ENCODE data around the gene CCDC80. TPM values are rescaled to one million over a fixed set of nuclear protein-coding genes. Genes with fewer than 3 reads are reported as not detected.
A peak's percentile ranks its signal among the peaks of the same experiment; 100 is the strongest.

The CCDC80 gene
- total RNA-seq, 1 donor from 2014 or later, result 3.7 TPM

DNA sequence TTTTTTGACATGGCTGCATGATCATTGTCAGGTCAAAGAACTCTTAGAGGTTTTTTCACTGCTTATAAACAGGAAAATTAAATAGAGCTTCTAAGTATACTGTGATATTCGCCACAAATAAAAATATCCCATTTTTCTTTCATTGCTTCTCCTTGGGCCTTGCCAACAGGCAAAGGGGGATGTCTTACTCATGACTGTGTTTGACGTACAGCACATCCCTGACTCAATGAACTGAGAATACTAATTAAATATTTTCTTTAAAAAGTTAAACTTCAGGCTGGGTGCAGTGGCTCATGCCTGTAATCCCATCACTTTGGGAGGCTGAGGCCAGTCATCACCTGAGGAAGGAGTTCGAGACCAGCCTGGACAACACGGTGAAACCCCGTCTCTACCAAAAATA, 41.4 kb upstream of the CCDC80 start:
- Mint-ChIP-seq H3K27ac (ENCODE audit: unreplicated experiment) (no peak overlapping the region), H3K36me3 (ENCODE audit: low read depth, unreplicated experiment) (no peaks in the 10 kb centered on the region), H3K27me3 (ENCODE audit: unreplicated experiment) (no peaks in the 10 kb centered on the region), H3K4me1 (ENCODE audit: unreplicated experiment) (no peaks in the 10 kb centered on the region), H3K9me3 (ENCODE audit: unreplicated experiment) (no peaks in the 10 kb centered on the region), H3K4me3 (ENCODE audit: unreplicated experiment) (no peak overlapping the region)
- TF ChIP-seq, protein P1, sequence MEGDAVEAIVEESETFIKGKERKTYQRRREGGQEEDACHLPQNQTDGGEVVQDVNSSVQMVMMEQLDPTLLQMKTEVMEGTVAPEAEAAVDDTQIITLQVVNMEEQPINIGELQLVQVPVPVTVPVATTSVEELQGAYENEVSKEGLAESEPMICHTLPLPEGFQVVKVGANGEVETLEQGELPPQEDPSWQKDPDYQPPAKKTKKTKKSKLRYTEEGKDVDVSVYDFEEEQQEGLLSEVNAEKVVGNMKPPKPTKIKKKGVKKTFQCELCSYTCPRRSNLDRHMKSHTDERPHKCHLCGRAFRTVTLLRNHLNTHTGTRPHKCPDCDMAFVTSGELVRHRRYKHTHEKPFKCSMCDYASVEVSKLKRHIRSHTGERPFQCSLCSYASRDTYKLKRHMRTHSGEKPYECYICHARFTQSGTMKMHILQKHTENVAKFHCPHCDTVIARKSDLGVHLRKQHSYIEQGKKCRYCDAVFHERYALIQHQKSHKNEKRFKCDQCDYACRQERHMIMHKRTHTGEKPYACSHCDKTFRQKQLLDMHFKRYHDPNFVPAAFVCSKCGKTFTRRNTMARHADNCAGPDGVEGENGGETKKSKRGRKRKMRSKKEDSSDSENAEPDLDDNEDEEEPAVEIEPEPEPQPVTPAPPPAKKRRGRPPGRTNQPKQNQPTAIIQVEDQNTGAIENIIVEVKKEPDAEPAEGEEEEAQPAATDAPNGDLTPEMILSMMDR (IDR thresholded peaks at IDR 0.05; ENCODE audit: unreplicated experiment), result no peak
- no peak for DNase-seq (ENCODE audit: low spot score)

DNA sequence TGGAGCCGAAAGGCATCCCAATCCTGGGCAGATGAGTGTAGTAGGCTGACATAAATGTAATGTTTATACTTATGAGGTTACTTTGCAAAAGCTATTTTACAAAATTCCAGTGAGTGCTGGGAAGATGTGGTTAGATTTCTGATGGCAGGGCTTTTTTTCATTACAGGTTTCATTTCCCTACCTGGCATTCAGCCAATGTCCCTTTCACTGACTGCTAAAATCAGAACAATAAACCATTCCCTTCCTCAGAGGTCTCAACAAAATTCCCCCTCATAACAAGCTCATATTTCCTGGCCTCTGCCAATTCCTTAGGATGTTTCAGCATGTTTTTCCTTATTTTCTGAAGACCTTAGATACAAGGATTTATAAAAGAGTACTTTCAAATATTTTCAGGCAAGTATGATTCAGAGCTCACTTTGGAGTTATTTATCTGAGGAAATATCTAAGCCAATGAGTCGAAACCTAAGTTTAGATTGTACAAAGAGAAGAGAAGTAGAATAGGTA, 40.9 kb upstream of the CCDC80 start:
- no peak for DNase-seq (ENCODE audit: low spot score)
- H3K4me1 Mint-ChIP-seq (ENCODE audit: unreplicated experiment), result no peaks in the 10 kb centered on the region
- H3K27me3 Mint-ChIP-seq (ENCODE audit: unreplicated experiment), result no peaks in the 10 kb centered on the region
- no peak overlapping the region for H3K27ac Mint-ChIP-seq (ENCODE audit: unreplicated experiment)
- no peaks in the 10 kb centered on the region for H3K36me3 Mint-ChIP-seq (ENCODE audit: low read depth, unreplicated experiment)
- TF ChIP-seq, protein P1 (IDR thresholded peaks at IDR 0.05; ENCODE audit: unreplicated experiment), result no peak
- no peaks in the 10 kb centered on the region for H3K9me3 Mint-ChIP-seq (ENCODE audit: unreplicated experiment)
- H3K4me3 Mint-ChIP-seq (ENCODE audit: unreplicated experiment), result no peak overlapping the region

DNA sequence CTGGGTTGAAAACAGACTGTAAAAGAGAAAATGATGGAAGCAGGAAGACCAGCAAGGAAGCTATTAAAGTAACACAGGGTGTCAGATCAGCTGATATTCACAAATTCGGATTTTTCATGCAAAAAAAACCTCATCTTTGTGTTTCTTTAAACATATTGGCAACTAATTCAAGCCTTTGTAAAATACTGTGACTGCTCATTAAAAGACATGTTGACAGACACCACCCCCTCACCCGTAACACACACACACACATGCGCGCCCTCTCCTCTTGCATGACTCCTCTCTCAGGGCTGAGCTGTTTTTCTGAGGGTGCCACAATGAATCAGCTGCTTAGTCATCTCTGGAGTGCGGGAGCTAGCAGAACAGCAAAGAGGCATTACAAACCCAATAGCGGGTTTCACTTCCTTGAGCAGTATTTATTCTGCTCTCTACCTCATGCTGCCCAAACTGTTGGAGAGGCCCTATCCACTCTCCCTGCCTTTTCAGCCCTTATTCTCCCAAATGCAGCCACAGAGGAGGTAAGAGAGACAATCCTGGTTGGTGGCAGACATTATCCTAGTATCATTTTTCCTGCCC, 35.8 kb upstream of the CCDC80 start:
- DNase-seq (ENCODE audit: low spot score), result no peak
- no peak overlapping the region for H3K4me3 Mint-ChIP-seq (ENCODE audit: unreplicated experiment)
- TF ChIP-seq, protein P1 (IDR thresholded peaks at IDR 0.05; ENCODE audit: unreplicated experiment), result no peak

DNA sequence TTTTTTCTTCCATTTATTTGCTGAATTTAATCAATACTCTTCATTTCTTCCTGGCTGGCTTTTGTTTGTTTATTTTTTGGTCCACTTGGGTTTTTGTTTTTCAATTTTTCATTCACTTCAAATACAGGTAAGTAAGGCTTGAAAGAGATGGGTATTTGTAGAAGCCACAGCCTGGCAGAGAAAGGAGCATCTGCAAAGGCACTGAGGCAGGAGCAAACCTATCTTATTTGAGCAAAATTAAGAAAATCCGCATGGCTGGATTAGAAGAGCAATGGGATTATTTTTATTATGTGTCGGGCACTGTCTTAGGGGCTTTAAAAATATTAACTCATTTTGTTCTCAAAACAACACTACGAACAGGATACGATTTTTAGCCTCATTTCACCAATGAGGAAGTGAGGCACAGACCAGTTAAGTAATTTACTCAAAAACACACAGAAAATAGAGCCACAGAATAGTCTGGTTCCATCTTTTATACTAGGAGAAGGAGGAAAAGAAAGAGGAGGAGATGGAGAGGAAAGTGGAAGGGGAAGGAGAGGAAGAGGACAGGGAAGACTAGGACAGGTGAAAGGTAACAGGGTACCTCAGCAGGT, 35.1 kb upstream of the CCDC80 start:
- DNase-seq (ENCODE audit: low spot score), result no peak
- H3K27ac Mint-ChIP-seq (ENCODE audit: unreplicated experiment), result peak overlapping the region; percentile 44
- no peaks in the 10 kb centered on the region for H3K9me3 Mint-ChIP-seq (ENCODE audit: unreplicated experiment)
- TF ChIP-seq, protein P1 (IDR thresholded peaks at IDR 0.05; ENCODE audit: unreplicated experiment), result no peak
- no peak overlapping the region for H3K4me3 Mint-ChIP-seq (ENCODE audit: unreplicated experiment)
- no peaks in the 10 kb centered on the region for H3K36me3 Mint-ChIP-seq (ENCODE audit: low read depth, unreplicated experiment)
- peaks cover 12% of the 10 kb centered on the region for H3K4me1 Mint-ChIP-seq (ENCODE audit: unreplicated experiment)
- no peaks in the 10 kb centered on the region for H3K27me3 Mint-ChIP-seq (ENCODE audit: unreplicated experiment)

More for the DNA sequence above, 35.8 kb upstream of the CCDC80 start:
- H3K27ac Mint-ChIP-seq (ENCODE audit: unreplicated experiment), result no peak overlapping the region
- H3K27me3 Mint-ChIP-seq (ENCODE audit: unreplicated experiment), result no peaks in the 10 kb centered on the region
- no peaks in the 10 kb centered on the region for H3K36me3 Mint-ChIP-seq (ENCODE audit: low read depth, unreplicated experiment)
- H3K4me1 Mint-ChIP-seq (ENCODE audit: unreplicated experiment), result peaks cover 12% of the 10 kb centered on the region
- H3K9me3 Mint-ChIP-seq (ENCODE audit: unreplicated experiment), result no peaks in the 10 kb centered on the region

DNA sequence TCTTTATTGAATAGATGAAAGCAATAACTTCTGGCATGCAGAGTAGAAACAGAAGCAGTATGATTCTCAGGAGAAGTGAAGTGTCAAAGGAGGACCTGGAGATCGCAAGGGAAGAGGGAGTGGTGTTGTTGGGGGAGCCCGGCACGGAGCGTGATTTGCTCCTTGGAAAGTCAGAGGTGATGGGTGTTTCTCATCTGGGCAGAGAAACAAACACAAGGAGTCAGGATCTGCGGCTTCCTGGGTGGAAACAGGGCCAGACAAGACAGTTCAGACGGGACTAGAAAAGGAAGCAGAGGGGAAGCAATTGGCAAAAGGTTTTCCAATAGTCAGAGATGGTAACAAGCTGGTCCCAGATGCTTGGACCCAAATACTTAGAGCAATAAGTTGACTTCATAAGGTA, 34.4 kb upstream of the CCDC80 start:
- no peaks in the 10 kb centered on the region for H3K27me3 Mint-ChIP-seq (ENCODE audit: unreplicated experiment)
- no peak overlapping the region for H3K4me3 Mint-ChIP-seq (ENCODE audit: unreplicated experiment)
- peaks cover 12% of the 10 kb centered on the region for H3K4me1 Mint-ChIP-seq (ENCODE audit: unreplicated experiment)
- H3K36me3 Mint-ChIP-seq (ENCODE audit: low read depth, unreplicated experiment), result no peaks in the 10 kb centered on the region
- TF ChIP-seq, protein P1 (IDR thresholded peaks at IDR 0.05; ENCODE audit: unreplicated experiment), result no peak
- H3K27ac Mint-ChIP-seq (ENCODE audit: unreplicated experiment), result no peak overlapping the region
- H3K9me3 Mint-ChIP-seq (ENCODE audit: unreplicated experiment), result no peaks in the 10 kb centered on the region
- no peak for DNase-seq (ENCODE audit: low spot score)
